Calu3 (cell line): Measurements from ENCODE around the gene OOSP3. TPM values are rescaled to one million over a fixed set of nuclear protein-coding genes. Genes with fewer than 3 reads are reported as not detected.

Source experiments
- BruUV-seq: library from RNA; stranded (reverse); fragments of 400-500 nt; replicated peaks from 2 replicates; lab custom pipeline; 2021; lab: Mats Ljungman, UMichigan
- CTCF ChIA-PET: fragments of 300-600 bp; sonication (Branson Sonifier 250); formaldehyde crosslinking; loops from one replicate; lab custom pipeline; 2022; ENCODE audit warnings: antibody characterized with exemption; lab: Charles Lee
- DNase-seq: peaks from one replicate; pipeline ENCODE4 v3.0.0; 2022
- H3K27ac Mint-ChIP-seq: one replicate; pipeline ENCODE4 v1.8.0; 2022; ENCODE audit warnings: mixed read lengths; ENCODE audit not compliant: unreplicated experiment
- H3K27me3 Mint-ChIP-seq: one replicate; pipeline ENCODE4 v1.8.0; 2022; ENCODE audit warnings: mixed read lengths; ENCODE audit not compliant: unreplicated experiment
- H3K36me3 Mint-ChIP-seq: one replicate; pipeline ENCODE4 v1.8.0; 2022; ENCODE audit warnings: mild to moderate bottlenecking, moderate library complexity, mixed read lengths; ENCODE audit not compliant: insufficient read depth, unreplicated experiment
- H3K4me1 Mint-ChIP-seq: one replicate; pipeline ENCODE4 v1.8.0; 2022; ENCODE audit warnings: mild to moderate bottlenecking, low read depth, mixed read lengths; ENCODE audit not compliant: unreplicated experiment
- H3K4me3 Mint-ChIP-seq: one replicate; pipeline ENCODE4 v1.8.0; 2022; ENCODE audit warnings: mild to moderate bottlenecking, low read depth, moderate library complexity, mixed read lengths; ENCODE audit not compliant: unreplicated experiment
- H3K9me3 Mint-ChIP-seq: one replicate; pipeline ENCODE4 v1.8.0; 2022; ENCODE audit warnings: low read depth, mixed read lengths; ENCODE audit not compliant: unreplicated experiment
- intact Hi-C: fragments of 100-400 bp; cut with micrococcal nuclease; formaldehyde crosslinking; loops from one replicate; pipeline ENCODE4 v1.10.0; 2022; ENCODE audit not compliant: unreplicated experiment
- total RNA-seq: library from RNA; stranded (reverse); gene quantifications from 2 replicates; pipeline ENCODE4 v1.2.3, GENCODE V29; 2022
- TF ChIP-seq, protein P1 (sequence below): fragments of 200-600 bp; IDR thresholded peaks from one replicate; pipeline ENCODE4 v1.8.0; 2022; ENCODE audit warnings: antibody characterized with exemption; ENCODE audit not compliant: unreplicated experiment

Gene OOSP3
- total RNA-seq, 1 experiment from 2014 or later = not detected

DNA sequence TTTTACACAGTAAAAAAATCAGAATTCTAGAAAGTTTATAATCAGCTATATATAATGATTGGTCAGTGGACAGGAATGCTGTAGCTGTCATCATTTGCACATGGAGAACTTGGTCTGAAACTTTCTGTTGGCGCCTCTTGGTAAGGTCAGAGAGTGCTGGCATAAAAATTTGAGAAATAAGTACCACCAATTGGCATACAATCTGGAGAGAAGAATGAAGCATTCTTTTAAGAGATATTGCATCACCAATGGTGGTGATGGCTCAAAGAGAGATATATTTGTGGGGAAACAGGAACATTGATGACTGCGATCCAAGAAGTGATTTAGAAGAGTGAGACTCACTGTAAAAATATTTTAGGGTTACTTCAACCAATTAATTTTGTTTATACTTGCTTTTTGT lies 39.9 kb downstream of the OOSP3 start:
- no peak overlapping the region for H3K4me3 Mint-ChIP-seq
- peak overlapping the region; percentile 23 for H3K27ac Mint-ChIP-seq
- H3K36me3 Mint-ChIP-seq = no peaks in the 10 kb centered on the region
- TF ChIP-seq, protein P1, sequence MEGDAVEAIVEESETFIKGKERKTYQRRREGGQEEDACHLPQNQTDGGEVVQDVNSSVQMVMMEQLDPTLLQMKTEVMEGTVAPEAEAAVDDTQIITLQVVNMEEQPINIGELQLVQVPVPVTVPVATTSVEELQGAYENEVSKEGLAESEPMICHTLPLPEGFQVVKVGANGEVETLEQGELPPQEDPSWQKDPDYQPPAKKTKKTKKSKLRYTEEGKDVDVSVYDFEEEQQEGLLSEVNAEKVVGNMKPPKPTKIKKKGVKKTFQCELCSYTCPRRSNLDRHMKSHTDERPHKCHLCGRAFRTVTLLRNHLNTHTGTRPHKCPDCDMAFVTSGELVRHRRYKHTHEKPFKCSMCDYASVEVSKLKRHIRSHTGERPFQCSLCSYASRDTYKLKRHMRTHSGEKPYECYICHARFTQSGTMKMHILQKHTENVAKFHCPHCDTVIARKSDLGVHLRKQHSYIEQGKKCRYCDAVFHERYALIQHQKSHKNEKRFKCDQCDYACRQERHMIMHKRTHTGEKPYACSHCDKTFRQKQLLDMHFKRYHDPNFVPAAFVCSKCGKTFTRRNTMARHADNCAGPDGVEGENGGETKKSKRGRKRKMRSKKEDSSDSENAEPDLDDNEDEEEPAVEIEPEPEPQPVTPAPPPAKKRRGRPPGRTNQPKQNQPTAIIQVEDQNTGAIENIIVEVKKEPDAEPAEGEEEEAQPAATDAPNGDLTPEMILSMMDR = no peak
- DNase-seq = no peak
- BruUV-seq = no TSS peak
- H3K4me1 Mint-ChIP-seq = peaks cover 24% of the 10 kb centered on the region
- CTCF ChIA-PET = interaction anchor here (0.9 to 2.0 kb wide), 12 partner anchors 8 to 333 kb away, joined by 3 to 17 read pairs (median 6); partner anchors contain the start of genes MRPL16, STX3 and TCN1
- no peaks in the 10 kb centered on the region for H3K27me3 Mint-ChIP-seq
- intact Hi-C loops = loop anchor here (5.0 to 10.0 kb wide), 2 partner anchors 41 to 164 kb away; partner anchors contain the start of genes OOSP3 and STX3
- peaks cover 11% of the 10 kb centered on the region for H3K9me3 Mint-ChIP-seq

DNA sequence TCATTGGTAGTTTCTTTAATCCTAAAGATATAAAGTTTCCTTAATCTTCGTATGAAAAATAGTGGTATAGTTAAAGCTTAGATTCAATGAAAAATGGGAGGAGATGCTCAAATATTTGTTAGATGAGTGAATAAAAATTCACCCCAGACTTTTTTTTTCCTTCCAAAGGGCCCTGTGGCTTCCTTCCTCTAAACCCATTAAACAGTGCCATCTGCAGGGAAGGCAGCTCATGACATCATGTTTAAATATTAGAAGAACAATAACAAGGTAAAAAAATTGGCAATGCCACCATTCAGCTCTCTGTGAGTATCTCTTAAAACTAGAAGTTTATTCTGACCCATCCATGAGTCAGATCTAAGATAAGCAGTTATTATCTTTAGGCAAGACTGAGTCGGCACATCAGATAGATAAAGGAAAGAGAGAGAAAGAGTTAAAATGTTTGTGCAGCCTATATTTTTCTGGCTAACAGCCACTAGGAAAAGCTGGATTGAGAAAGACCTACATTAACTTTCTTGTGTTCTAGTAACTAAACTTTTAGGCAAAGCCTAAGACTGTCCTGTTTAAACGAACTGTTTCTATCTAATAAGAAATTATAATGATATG lies 40.5 kb downstream of the OOSP3 start:
- Mint-ChIP-seq H3K27me3 (no peaks in the 10 kb centered on the region), H3K9me3 (peaks cover 14% of the 10 kb centered on the region), H3K27ac (peak overlapping the region; percentile 23), H3K4me1 (peaks cover 24% of the 10 kb centered on the region), H3K4me3 (no peak overlapping the region), H3K36me3 (no peaks in the 10 kb centered on the region)
- CTCF ChIA-PET = interaction anchor here (0.8 to 2.0 kb wide), 13 partner anchors 9 to 332 kb away, joined by 3 to 17 read pairs (median 5); partner anchors contain the start of genes MRPL16, PATL1, STX3 and TCN1
- BruUV-seq = no TSS peak
- DNase-seq = peak; percentile 59
- intact Hi-C loops = loop anchor here (1.0 to 10.0 kb wide), 4 partner anchors 42 to 211 kb away; partner anchors contain the start of genes OOSP3 and STX3
- TF ChIP-seq, protein P1 = peak; percentile 59

DNA sequence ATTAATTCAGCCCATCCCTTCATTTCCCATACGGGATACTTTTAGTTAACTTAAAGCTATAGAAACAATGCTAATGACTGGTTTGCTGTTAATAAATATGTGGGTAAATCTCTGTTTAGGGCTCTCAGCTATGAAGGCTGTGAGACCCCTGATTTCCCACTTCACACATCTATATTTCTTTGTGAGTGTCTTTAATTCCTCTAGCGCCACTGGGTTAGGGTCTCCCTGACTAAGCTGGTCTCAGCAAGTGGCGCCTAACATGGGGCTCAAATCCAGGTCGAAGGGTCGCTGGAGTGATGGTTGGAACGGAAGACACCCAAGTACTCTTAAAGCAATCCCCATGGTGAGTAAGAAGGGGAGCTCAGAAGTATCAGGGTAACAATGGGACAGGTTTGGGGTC lies 45.2 kb downstream of the OOSP3 start:
- BruUV-seq = no TSS peak
- CTCF ChIA-PET = no interaction called here
- TF ChIP-seq, protein P1 = no peak
- no peak overlapping the region for H3K27ac Mint-ChIP-seq
- intact Hi-C loops = no loop called here
- peaks cover 16% of the 10 kb centered on the region for H3K4me1 Mint-ChIP-seq
- peaks cover 20% of the 10 kb centered on the region for H3K9me3 Mint-ChIP-seq
- no peak overlapping the region for H3K4me3 Mint-ChIP-seq
- H3K27me3 Mint-ChIP-seq = no peaks in the 10 kb centered on the region
- no peak for DNase-seq
- no peaks in the 10 kb centered on the region for H3K36me3 Mint-ChIP-seq

DNA sequence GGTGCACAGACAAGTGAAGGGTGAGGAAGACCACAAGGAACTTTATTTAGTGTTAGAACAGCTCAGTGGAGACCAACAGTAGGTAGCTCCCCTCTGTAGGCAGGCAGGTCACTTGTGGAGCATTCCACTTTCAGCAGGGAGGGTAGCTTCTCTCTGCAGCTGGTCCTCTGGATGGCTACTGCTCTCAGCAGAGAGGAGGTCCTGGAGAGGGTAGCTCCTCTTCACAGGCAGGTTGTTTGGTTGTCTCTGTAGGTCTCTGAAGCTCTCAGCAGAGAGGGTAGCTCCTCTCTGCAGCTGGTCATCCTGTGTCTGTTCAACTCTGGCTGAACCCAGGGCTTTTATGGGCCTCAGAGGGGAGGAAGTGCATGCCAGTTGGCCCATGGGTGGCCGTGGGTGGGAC lies 53.1 kb downstream of the OOSP3 start:
- TF ChIP-seq, protein P1 = no peak

More for the DNA sequence above, 53.1 kb downstream of the OOSP3 start:
- no peaks in the 10 kb centered on the region for H3K36me3 Mint-ChIP-seq
- intact Hi-C loops = no loop called here
- DNase-seq = no peak
- no peak overlapping the region for H3K4me3 Mint-ChIP-seq
- BruUV-seq = no TSS peak
- H3K27ac Mint-ChIP-seq = no peak overlapping the region
- no peaks in the 10 kb centered on the region for H3K27me3 Mint-ChIP-seq
- peaks cover 9% of the 10 kb centered on the region for H3K9me3 Mint-ChIP-seq
- no peaks in the 10 kb centered on the region for H3K4me1 Mint-ChIP-seq
- CTCF ChIA-PET = no interaction called here
